Ishikawa (cell line): Measurements from ENCODE around the gene PLA2G4A.
"Not testable (repeated sequence)": the region's sequence is repeated elsewhere in the genome, so short reads cannot be mapped to it uniquely, and the experiment has no call there.

Experiments used
- CEBPB ChIP-seq: IDR thresholded peaks from 2 replicates; pipeline ENCODE4 v1.6.1; 2012
- EGR1 ChIP-seq: IDR thresholded peaks from 2 replicates; pipeline ENCODE4 v1.6.1; 2012
- EP300 ChIP-seq: IDR thresholded peaks from 2 replicates; pipeline ENCODE4 v1.6.1; 2012; ENCODE audit warnings: borderline replicate concordance
- RAD21 ChIP-seq: IDR thresholded peaks from 2 replicates; pipeline ENCODE4 v1.6.1; 2012; ENCODE audit warnings: low read depth
- TAF1 ChIP-seq: IDR thresholded peaks from 2 replicates; pipeline ENCODE4 v1.6.1; 2012; ENCODE audit warnings: low read depth, mild to moderate bottlenecking

- TF ChIP-seq EGR1, EP300, CEBPB, TAF1: not testable (repeated sequence)
- peak; percentile 15; the same call in 1 of the 2 replicates for TF ChIP-seq RAD21
Measured at GRCh38 chr1:186917106-186917786, 88.5 kb downstream of the PLA2G4A start.
